Activated naive CD8-positive, alpha-beta T cell treated with anti-CD3 and anti-CD28 coated beads, Interleukin-2, amount 10 ng/mL, durations not matched to agents 7 days and 5 days (primary cell): Measurements from ENCODE around the gene TUT4. TPM values are rescaled to one million over a fixed set of nuclear protein-coding genes. Genes with fewer than 3 reads are reported as not detected.

Experiments used
- ATAC-seq: fragments of 150-1000 bp; cut with Tn5 transposase; one replicate; pipeline ENCODE4 v1.10.0; 2021; ENCODE audit warnings: low read depth, moderate library complexity
- POLR2A ChIA-PET: fragments of 350-600 bp; sonication (Branson Sonifier 250); formaldehyde crosslinking; loops from one replicate; lab custom pipeline; 2021; ENCODE audit warnings: antibody characterized with exemption; lab: Charles Lee
- DNase-seq: peaks from one replicate; pipeline ENCODE4 v3.0.0; 2021
- H3K27ac Mint-ChIP-seq: one replicate; pipeline ENCODE4 v1.8.0; 2022; ENCODE audit warnings: mild to moderate bottlenecking, mixed read lengths
- H3K27me3 Mint-ChIP-seq: one replicate; pipeline ENCODE4 v1.8.0; 2022; ENCODE audit warnings: mild to moderate bottlenecking, moderate library complexity, mixed read lengths
- H3K36me3 Mint-ChIP-seq: one replicate; pipeline ENCODE4 v1.8.0; 2021; ENCODE audit warnings: mild to moderate bottlenecking, mixed read lengths
- H3K4me1 Mint-ChIP-seq: one replicate; pipeline ENCODE4 v1.8.0; 2021; ENCODE audit warnings: mixed read lengths
- H3K4me3 Mint-ChIP-seq: one replicate; pipeline ENCODE4 v1.8.0; 2022; ENCODE audit warnings: mild to moderate bottlenecking, moderate library complexity, mixed read lengths
- H3K9me3 Mint-ChIP-seq: one replicate; pipeline ENCODE4 v1.8.0; 2021; ENCODE audit warnings: mixed read lengths
- total RNA-seq, 2 experiments: library from RNA; stranded (reverse); gene quantifications; one replicate each; pipeline ENCODE4 v1.2.3, GENCODE V29; 2021

TUT4 gene
- total RNA-seq, 2 experiments from 2014 or later, result 104 to 110 TPM

- ATAC-seq (peak; percentile 54), DNase-seq (no peak)
- H3K9me3 Mint-ChIP-seq, result no peaks in the 10 kb centered on the region
- H3K36me3 Mint-ChIP-seq, result peaks cover 26% of the 10 kb centered on the region
- peaks cover 15% of the 10 kb centered on the region for H3K4me1 Mint-ChIP-seq
- no peak overlapping the region for H3K27ac Mint-ChIP-seq
- no peak overlapping the region for H3K4me3 Mint-ChIP-seq
- POLR2A ChIA-PET, result interaction anchor here (0.5 to 0.8 kb wide), 2 partner anchors 116 to 210 kb away, joined by 3 read pairs; no protein-coding TSS in a partner anchor
- no peaks in the 10 kb centered on the region for H3K27me3 Mint-ChIP-seq
Measured at GRCh38 chr1:52511851-52512615, 40.9 kb downstream of the TUT4 start.

- peaks cover 14% of the 10 kb centered on the region for H3K4me1 Mint-ChIP-seq
- DNase-seq (no peak), ATAC-seq (no peak)
- no peak overlapping the region for H3K4me3 Mint-ChIP-seq
- peaks cover 29% of the 10 kb centered on the region for H3K36me3 Mint-ChIP-seq
- no peak overlapping the region for H3K27ac Mint-ChIP-seq
- H3K27me3 Mint-ChIP-seq, result no peaks in the 10 kb centered on the region
- H3K9me3 Mint-ChIP-seq, result no peaks in the 10 kb centered on the region
- POLR2A ChIA-PET, result no interaction called here
Measured at GRCh38 chr1:52511439-52511838, 41.5 kb downstream of the TUT4 start.

- no peak overlapping the region for H3K4me3 Mint-ChIP-seq
- no peak overlapping the region for H3K27ac Mint-ChIP-seq
- peaks cover 36% of the 10 kb centered on the region for H3K36me3 Mint-ChIP-seq
- H3K4me1 Mint-ChIP-seq, result peaks cover 17% of the 10 kb centered on the region
- DNase-seq (no peak), ATAC-seq (no peak)
- no peaks in the 10 kb centered on the region for H3K9me3 Mint-ChIP-seq
- no peaks in the 10 kb centered on the region for H3K27me3 Mint-ChIP-seq
- POLR2A ChIA-PET, result no interaction called here
Measured at GRCh38 chr1:52506920-52507546, 45.9 kb downstream of the TUT4 start.

- peaks cover 12% of the 10 kb centered on the region for H3K4me1 Mint-ChIP-seq
- no peak overlapping the region for H3K4me3 Mint-ChIP-seq
- no peaks in the 10 kb centered on the region for H3K9me3 Mint-ChIP-seq
- no peaks in the 10 kb centered on the region for H3K27me3 Mint-ChIP-seq
- no peak overlapping the region for H3K27ac Mint-ChIP-seq
- POLR2A ChIA-PET, result no interaction called here
- ATAC-seq, result no peak
- peaks cover 34% of the 10 kb centered on the region for H3K36me3 Mint-ChIP-seq
- no peak for DNase-seq
Measured at GRCh38 chr1:52506349-52506748, 46.5 kb downstream of the TUT4 start.

GRCh38 chr1:52504720-52505119 is 48.2 kb downstream of the TUT4 start:
- no peaks in the 10 kb centered on the region for H3K9me3 Mint-ChIP-seq
- peaks cover 12% of the 10 kb centered on the region for H3K4me1 Mint-ChIP-seq
- ATAC-seq (no peak), DNase-seq (no peak)
- H3K36me3 Mint-ChIP-seq, result peaks cover 34% of the 10 kb centered on the region
- POLR2A ChIA-PET, result no interaction called here
- H3K4me3 Mint-ChIP-seq, result no peak overlapping the region
- H3K27ac Mint-ChIP-seq, result no peak overlapping the region
- H3K27me3 Mint-ChIP-seq, result no peaks in the 10 kb centered on the region

- POLR2A ChIA-PET, result no interaction called here
- H3K4me1 Mint-ChIP-seq, result peaks cover 7% of the 10 kb centered on the region
Measured at GRCh38 chr1:52503706-52504105, 49.2 kb downstream of the TUT4 start.

GRCh38 chr1:52502789-52503188 is 50.1 kb downstream of the TUT4 start:
- Mint-ChIP-seq H3K9me3 (no peaks in the 10 kb centered on the region), H3K4me1 (peaks cover 4% of the 10 kb centered on the region), H3K4me3 (no peak overlapping the region), H3K36me3 (peaks cover 28% of the 10 kb centered on the region), H3K27me3 (no peaks in the 10 kb centered on the region), H3K27ac (no peak overlapping the region)
- ATAC-seq (no peak), DNase-seq (no peak)
- POLR2A ChIA-PET, result no interaction called here

More at GRCh38 chr1:52503706-52504105, 49.2 kb downstream of the TUT4 start:
- DNase-seq (no peak), ATAC-seq (no peak)
- Mint-ChIP-seq H3K27me3 (no peaks in the 10 kb centered on the region), H3K4me3 (no peak overlapping the region), H3K27ac (no peak overlapping the region), H3K36me3 (peaks cover 31% of the 10 kb centered on the region), H3K9me3 (no peaks in the 10 kb centered on the region)

GRCh38 chr1:52487632-52488031 is 65.3 kb downstream of the TUT4 start:
- DNase-seq (no peak), ATAC-seq (no peak)
- Mint-ChIP-seq H3K27ac (no peak overlapping the region), H3K4me1 (peaks cover 1% of the 10 kb centered on the region), H3K4me3 (no peak overlapping the region), H3K27me3 (no peaks in the 10 kb centered on the region), H3K36me3 (peaks cover 12% of the 10 kb centered on the region), H3K9me3 (no peaks in the 10 kb centered on the region)
- POLR2A ChIA-PET, result no interaction called here

GRCh38 chr1:52482326-52483004 is 70.4 kb downstream of the TUT4 start:
- DNase-seq (no peak), ATAC-seq (no peak)
- Mint-ChIP-seq H3K36me3 (peaks cover 3% of the 10 kb centered on the region), H3K27ac (no peak overlapping the region), H3K4me1 (peaks cover 1% of the 10 kb centered on the region), H3K9me3 (no peaks in the 10 kb centered on the region), H3K27me3 (no peaks in the 10 kb centered on the region), H3K4me3 (no peak overlapping the region)
- POLR2A ChIA-PET, result no interaction called here

GRCh38 chr1:52479076-52479475 is 73.8 kb downstream of the TUT4 start:
- H3K36me3 Mint-ChIP-seq, result peaks cover 15% of the 10 kb centered on the region
- H3K9me3 Mint-ChIP-seq, result no peaks in the 10 kb centered on the region
- no peak overlapping the region for H3K27ac Mint-ChIP-seq
- ATAC-seq (no peak), DNase-seq (no peak)
- H3K4me3 Mint-ChIP-seq, result no peak overlapping the region
- no peaks in the 10 kb centered on the region for H3K27me3 Mint-ChIP-seq
- H3K4me1 Mint-ChIP-seq, result no peaks in the 10 kb centered on the region
- POLR2A ChIA-PET, result no interaction called here

GRCh38 chr1:52477876-52478275 is 75.0 kb downstream of the TUT4 start:
- DNase-seq (no peak), ATAC-seq (no peak)
- no peaks in the 10 kb centered on the region for H3K4me1 Mint-ChIP-seq
- POLR2A ChIA-PET, result no interaction called here
- H3K27ac Mint-ChIP-seq, result no peak overlapping the region
- no peaks in the 10 kb centered on the region for H3K27me3 Mint-ChIP-seq
- H3K9me3 Mint-ChIP-seq, result no peaks in the 10 kb centered on the region
- H3K36me3 Mint-ChIP-seq, result peaks cover 17% of the 10 kb centered on the region
- H3K4me3 Mint-ChIP-seq, result no peak overlapping the region

- peaks cover 19% of the 10 kb centered on the region for H3K36me3 Mint-ChIP-seq
- no peaks in the 10 kb centered on the region for H3K27me3 Mint-ChIP-seq
- POLR2A ChIA-PET, result no interaction called here
- no peaks in the 10 kb centered on the region for H3K9me3 Mint-ChIP-seq
- ATAC-seq (no peak), DNase-seq (no peak)
- no peak overlapping the region for H3K4me3 Mint-ChIP-seq
- no peaks in the 10 kb centered on the region for H3K4me1 Mint-ChIP-seq
- H3K27ac Mint-ChIP-seq, result no peak overlapping the region
Measured at GRCh38 chr1:52476943-52477342, 75.9 kb downstream of the TUT4 start.

GRCh38 chr1:52474807-52475206 is 78.1 kb downstream of the TUT4 start:
- Mint-ChIP-seq H3K27ac (no peak overlapping the region), H3K4me3 (no peak overlapping the region), H3K9me3 (no peaks in the 10 kb centered on the region), H3K36me3 (peaks cover 21% of the 10 kb centered on the region), H3K4me1 (no peaks in the 10 kb centered on the region), H3K27me3 (no peaks in the 10 kb centered on the region)
- DNase-seq (no peak), ATAC-seq (no peak)
- POLR2A ChIA-PET, result no interaction called here

- Mint-ChIP-seq H3K4me3 (no peak overlapping the region), H3K27me3 (no peaks in the 10 kb centered on the region), H3K36me3 (peaks cover 21% of the 10 kb centered on the region), H3K9me3 (no peaks in the 10 kb centered on the region), H3K27ac (no peak overlapping the region), H3K4me1 (no peaks in the 10 kb centered on the region)
- POLR2A ChIA-PET, result no interaction called here
- ATAC-seq, result no peak
- no peak for DNase-seq
Measured at GRCh38 chr1:52473039-52473438, 79.9 kb downstream of the TUT4 start.
